Tibial artery (tissue), 4 donors: Measurements from ENCODE around the gene RALGPS1.
A peak's percentile ranks its signal among the peaks of the same experiment; 100 is the strongest.

Source experiments
- DNase-seq, 2 donors: peaks; one replicate each; pipeline ENCODE4 v3.0.0-alpha.2; 2019
- H3K27ac ChIP-seq, 2 donors: fragments of 200-600 bp; sonication (generic) in 1 of 2; 1 replicate in 1 of 2; 2 replicates in 1 of 2; pipeline ENCODE4 v1.5.1; 2018 to 2019; ENCODE audit warnings: mild to moderate bottlenecking in 1 of 2
- H3K27me3 ChIP-seq, 2 donors: fragments of 200-600 bp; sonication (generic) in 1 of 2; one replicate each; pipeline versions ENCODE4 v1.5.1 to v1.6.0; 2016 to 2019
- H3K36me3 ChIP-seq, 3 donors: fragments of 200-600 bp; sonication (generic) in 2 of 3; one replicate each; pipeline ENCODE4 v1.5.1; 2016 to 2019; ENCODE audit warnings: mild to moderate bottlenecking in 2 of 3
- H3K4me1 ChIP-seq, 4 donors: fragments of 200-600 bp; sonication (generic) in 2 of 4; 1 replicate in 3 of 4; 2 replicates in 1 of 4; pipeline ENCODE4 v1.5.1; 2016 to 2019
- H3K4me3 ChIP-seq, 2 donors: fragments of 200-600 bp; sonication (generic) in 1 of 2; 1 replicate in 1 of 2; 2 replicates in 1 of 2; pipeline ENCODE4 v1.5.1; 2018 to 2019; ENCODE audit warnings: mild to moderate bottlenecking in 2 of 2
- H3K9me3 ChIP-seq, 3 donors: fragments of 200-600 bp; sonication (generic) in 1 of 3; one replicate each; pipeline ENCODE4 v1.5.1; 2016 to 2019
- intact Hi-C: fragments of 100-400 bp; cut with DNase I; formaldehyde crosslinking; loops from one replicate; pipeline ENCODE4 v1.15.0; 2023; ENCODE audit warnings: low total_unique reads
- TF ChIP-seq, protein P1 (sequence below), 2 experiments: fragments of 200-600 bp in 1 of 2; fragments of 450-650 bp in 1 of 2; IDR thresholded peaks; one replicate each; pipeline ENCODE4 v1.5.1; 2017 to 2019; ENCODE audit warnings: antibody characterized with exemption in 2 of 2, mild to moderate bottlenecking in 1 of 2, moderate library complexity in 1 of 2

Gene RALGPS1

DNA sequence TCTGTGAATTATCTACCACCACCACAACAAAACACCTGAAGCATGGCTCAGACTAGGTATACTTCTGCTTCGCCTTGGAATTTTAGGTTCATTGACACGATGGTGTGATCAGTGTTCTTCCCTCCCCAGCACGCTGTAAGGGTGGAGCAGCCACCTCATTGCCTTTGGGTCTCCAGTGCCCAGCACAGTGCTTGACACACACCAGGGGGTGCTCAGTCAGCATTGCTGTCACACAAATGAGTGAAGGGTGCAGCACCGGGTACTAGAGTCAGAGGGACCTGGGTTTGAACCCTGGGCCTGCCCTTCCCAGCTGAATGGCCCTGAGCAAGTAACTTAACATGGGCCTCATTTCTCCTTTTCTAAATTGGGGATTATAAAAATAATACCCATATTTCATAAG, 217.8 kb downstream of the RALGPS1 start:
- DNase-seq = no peak
- intact Hi-C loops = loop anchor here (5.0 kb wide), 1 partner anchor 55 kb away; no protein-coding TSS in a partner anchor
- Histone ChIP-seq H3K9me3 (no peaks in the 10 kb centered on the region), H3K27ac (peak overlapping the region; percentile 77 to 82), H3K27me3 (no peaks in the 10 kb centered on the region), H3K4me1 (peaks cover 0 to 85% (median 60%) of the 10 kb centered on the region in 4 donors), H3K36me3 (no peaks in the 10 kb centered on the region), H3K4me3 (no peak overlapping the region)
- TF ChIP-seq, protein P1, sequence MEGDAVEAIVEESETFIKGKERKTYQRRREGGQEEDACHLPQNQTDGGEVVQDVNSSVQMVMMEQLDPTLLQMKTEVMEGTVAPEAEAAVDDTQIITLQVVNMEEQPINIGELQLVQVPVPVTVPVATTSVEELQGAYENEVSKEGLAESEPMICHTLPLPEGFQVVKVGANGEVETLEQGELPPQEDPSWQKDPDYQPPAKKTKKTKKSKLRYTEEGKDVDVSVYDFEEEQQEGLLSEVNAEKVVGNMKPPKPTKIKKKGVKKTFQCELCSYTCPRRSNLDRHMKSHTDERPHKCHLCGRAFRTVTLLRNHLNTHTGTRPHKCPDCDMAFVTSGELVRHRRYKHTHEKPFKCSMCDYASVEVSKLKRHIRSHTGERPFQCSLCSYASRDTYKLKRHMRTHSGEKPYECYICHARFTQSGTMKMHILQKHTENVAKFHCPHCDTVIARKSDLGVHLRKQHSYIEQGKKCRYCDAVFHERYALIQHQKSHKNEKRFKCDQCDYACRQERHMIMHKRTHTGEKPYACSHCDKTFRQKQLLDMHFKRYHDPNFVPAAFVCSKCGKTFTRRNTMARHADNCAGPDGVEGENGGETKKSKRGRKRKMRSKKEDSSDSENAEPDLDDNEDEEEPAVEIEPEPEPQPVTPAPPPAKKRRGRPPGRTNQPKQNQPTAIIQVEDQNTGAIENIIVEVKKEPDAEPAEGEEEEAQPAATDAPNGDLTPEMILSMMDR (IDR thresholded peaks at IDR 0.05) = no peak

DNA sequence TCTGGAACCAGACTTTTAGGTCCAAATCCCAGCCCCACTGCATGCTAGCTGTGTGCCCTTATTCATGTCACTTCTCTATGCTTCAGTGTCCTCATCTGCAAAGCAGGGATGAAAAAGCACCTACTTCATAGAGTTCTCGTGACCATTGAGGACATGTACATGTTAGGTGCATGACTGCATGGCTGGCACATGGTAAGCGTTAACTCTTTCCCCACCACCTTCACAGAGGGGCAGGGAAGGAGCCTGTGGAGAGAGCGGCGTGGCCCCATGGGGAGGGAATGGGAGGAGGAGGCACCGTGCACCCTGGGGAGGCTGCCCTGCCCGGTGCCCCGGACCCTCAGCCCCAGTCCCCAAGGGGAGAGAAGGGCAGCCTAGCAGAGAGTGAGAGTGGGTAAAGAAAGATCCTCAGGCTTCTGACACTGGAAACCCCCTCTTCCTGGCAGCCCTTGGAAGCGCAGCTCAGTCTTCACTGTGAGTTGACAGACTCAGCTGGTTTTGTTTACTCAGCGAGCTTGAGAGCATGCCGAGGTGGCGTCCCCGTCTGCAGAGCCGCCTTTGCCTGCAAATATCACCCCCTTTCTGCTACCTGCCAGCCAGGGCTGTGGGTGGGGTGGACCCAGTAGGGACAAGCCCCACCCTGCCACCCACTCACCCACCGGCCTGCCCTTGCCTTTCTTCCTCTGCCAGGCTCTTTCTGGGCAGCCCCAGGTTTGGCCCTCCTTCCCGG, 218.5 kb downstream of the RALGPS1 start:
- Histone ChIP-seq H3K4me3 (no peak overlapping the region), H3K9me3 (no peaks in the 10 kb centered on the region), H3K36me3 (no peaks in the 10 kb centered on the region), H3K4me1 (peaks cover 0 to 83% (median 60%) of the 10 kb centered on the region in 4 donors), H3K27me3 (no peaks in the 10 kb centered on the region), H3K27ac (peak overlapping the region; percentile 77 to 82)
- TF ChIP-seq, protein P1 (IDR thresholded peaks at IDR 0.05) = no peak
- DNase-seq = no peak
- intact Hi-C loops = loop anchor here (5.0 kb wide), 1 partner anchor 54 kb away; no protein-coding TSS in a partner anchor

DNA sequence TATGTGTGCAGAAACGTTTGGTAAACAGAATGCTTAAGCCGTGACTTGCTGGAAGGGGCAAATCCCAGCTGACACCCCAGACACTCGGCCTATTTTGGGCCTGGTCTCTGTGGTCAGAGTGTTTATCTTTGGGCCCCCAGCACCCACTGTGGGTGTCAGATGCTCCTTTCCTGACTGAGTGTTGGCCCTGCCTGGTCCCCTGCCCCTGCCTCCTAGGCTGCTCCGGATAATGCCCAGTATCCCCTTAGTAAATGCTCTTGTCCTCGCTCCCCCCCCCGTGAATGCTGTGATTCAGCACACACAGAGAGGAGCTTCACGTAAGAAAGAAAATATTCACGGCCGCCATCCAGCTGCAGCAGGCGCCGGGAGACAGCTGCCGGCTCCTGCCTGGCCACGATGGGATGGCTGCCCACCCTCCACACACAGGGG, 219.2 kb downstream of the RALGPS1 start:
- Histone ChIP-seq H3K9me3 (no peaks in the 10 kb centered on the region), H3K4me1 (peaks cover 0 to 76% (median 57%) of the 10 kb centered on the region in 4 donors), H3K27ac (peak overlapping the region; percentile 77 to 82), H3K27me3 (no peaks in the 10 kb centered on the region), H3K36me3 (no peaks in the 10 kb centered on the region), H3K4me3 (no peak overlapping the region)
- TF ChIP-seq, protein P1 (IDR thresholded peaks at IDR 0.05) = no peak
- peak; percentile 71 to 81 for DNase-seq
- intact Hi-C loops = loop anchor here (5.0 kb wide), 1 partner anchor 54 kb away; no protein-coding TSS in a partner anchor

DNA sequence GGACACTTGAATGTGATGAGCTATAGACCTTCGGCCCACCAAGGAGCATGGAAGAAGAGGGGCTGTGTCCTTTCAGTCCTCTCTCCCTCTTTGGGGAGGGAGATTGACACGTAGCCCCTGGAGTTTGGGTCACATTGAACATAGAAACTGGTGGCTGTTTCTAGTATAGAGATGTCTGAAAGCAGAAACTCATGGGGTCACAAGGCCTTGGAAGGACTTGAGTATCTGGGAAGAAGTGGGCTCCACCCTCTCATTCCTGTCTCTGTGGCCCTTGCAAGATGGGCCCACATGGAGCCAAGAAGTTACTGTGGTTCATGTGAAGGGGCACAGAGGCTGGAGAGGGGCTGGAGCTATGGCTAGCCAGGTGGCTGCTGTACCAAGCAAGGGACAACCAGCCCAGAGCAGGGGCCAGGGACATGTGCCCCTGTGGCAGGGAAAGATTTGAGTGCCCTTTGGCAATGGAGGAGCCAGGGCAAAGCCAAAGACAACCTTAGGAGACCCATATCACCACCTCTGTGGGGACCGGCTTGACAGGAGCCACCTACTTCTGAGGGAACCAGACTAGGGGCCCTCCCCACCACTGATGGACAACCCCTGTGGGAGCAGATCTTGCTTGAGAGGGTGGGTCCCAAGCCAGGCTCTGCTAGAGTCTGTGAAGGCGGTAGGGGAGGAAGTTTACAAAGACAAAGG, 220.6 kb downstream of the RALGPS1 start:
- DNase-seq = no peak
- TF ChIP-seq, protein P1 (IDR thresholded peaks at IDR 0.05) = no peak
- Histone ChIP-seq H3K4me1 (peaks cover 0 to 65% (median 51%) of the 10 kb centered on the region in 4 donors), H3K27ac (peak overlapping the region; percentile 77 to 82), H3K9me3 (no peaks in the 10 kb centered on the region), H3K4me3 (no peak overlapping the region), H3K36me3 (no peaks in the 10 kb centered on the region), H3K27me3 (no peaks in the 10 kb centered on the region)
- intact Hi-C loops = no loop called here

DNA sequence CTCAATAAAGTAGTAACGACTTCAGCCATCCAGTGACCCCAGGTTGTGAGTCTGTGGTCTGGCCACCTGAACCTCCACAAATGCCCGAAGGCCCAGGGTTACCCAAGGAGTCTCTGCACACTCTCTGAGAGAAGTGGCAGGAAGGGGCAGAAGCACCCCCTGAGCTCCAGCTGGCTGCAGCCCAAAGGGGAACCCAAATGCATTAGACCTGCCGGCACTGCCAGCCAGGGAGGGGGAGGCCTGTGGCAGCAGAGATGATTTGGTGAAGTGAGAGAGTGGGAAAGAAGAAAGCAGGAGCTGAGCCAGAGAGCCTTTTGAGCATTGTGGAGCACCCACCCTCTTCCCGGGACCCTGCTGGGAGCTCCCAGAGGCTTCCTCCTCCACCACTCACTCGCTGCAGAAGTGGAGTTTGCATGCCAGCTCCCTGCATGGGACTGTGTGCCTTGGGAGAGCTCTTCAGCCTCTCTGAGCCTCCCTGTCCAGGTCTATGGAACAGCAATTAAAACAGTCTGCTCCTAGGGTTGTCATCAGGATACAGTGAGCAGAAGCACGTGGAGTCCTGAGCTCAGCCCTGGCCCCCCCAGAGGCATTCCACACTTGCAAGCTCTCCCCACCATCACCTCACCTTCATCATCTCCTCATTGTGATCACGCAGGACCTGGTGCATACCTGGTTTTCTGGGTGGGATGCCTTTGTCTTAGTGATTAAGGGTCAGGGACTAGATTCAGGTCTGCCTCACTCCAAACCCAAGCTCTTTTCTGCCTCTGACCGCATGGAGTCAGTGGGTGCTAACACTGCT, 221.7 kb downstream of the RALGPS1 start:
- peak in 1 of 2 donors; percentile 61 for DNase-seq
- Histone ChIP-seq H3K27me3 (no peaks in the 10 kb centered on the region), H3K4me1 (peaks cover 0 to 66% (median 58%) of the 10 kb centered on the region in 4 donors), H3K27ac (peak overlapping the region; percentile 77 to 82), H3K4me3 (no peak overlapping the region), H3K9me3 (no peaks in the 10 kb centered on the region), H3K36me3 (no peaks in the 10 kb centered on the region)
- intact Hi-C loops = no loop called here
- TF ChIP-seq, protein P1 (IDR thresholded peaks at IDR 0.05) = no peak
